ENCODE results near the gene GLI1.
"Not testable (repeated sequence)": the region's sequence is repeated elsewhere in the genome, so short reads cannot be mapped to it uniquely, and the experiment has no call there.

The GLI1 gene

GRCh38 chr12:57431654-57432188, 27.9 kb upstream of the GLI1 start:
- no peak for TF ChIP-seq CTCF (IDR thresholded peaks at IDR 0.05; ENCODE audit: control insufficient read depth, extremely low read depth, insufficient read depth)
- peak overlapping the region; percentile 80 for H3K4me3 ChIP-seq (ENCODE audit: low read depth, low read length)
- DNase-seq (ENCODE audit: low read depth), result no peak

GRCh38 chr12:57433370-57433769, 26.2 kb upstream of the GLI1 start:
- no peak for DNase-seq (ENCODE audit: low read depth)
- H3K4me3 ChIP-seq (ENCODE audit: low read depth, low read length), result no peak overlapping the region
- TF ChIP-seq CTCF (IDR thresholded peaks at IDR 0.05; ENCODE audit: control insufficient read depth, extremely low read depth, insufficient read depth), result no peak

GRCh38 chr12:57434517-57435223, 24.9 kb upstream of the GLI1 start, which contains the start of gene INHBC:
TSS of gene INHBC (plus strand) at chr12:57434784. CDS start at chr12:57434887, 103 bp downstream.
- no peak for DNase-seq (ENCODE audit: low read depth)
- no peak for TF ChIP-seq CTCF (IDR thresholded peaks at IDR 0.05; ENCODE audit: control insufficient read depth, extremely low read depth, insufficient read depth)
- no peak within 1 kb of the TSS for H3K4me3 ChIP-seq (ENCODE audit: low read depth, low read length)

- no peak for DNase-seq (ENCODE audit: low read depth)
- no peak for TF ChIP-seq CTCF (IDR thresholded peaks at IDR 0.05; ENCODE audit: control insufficient read depth, extremely low read depth, insufficient read depth)
- no peak overlapping the region for H3K4me3 ChIP-seq (ENCODE audit: low read depth, low read length)
These were observed 24.3 kb upstream of the GLI1 start for GRCh38 chr12:57435293-57435692.

GRCh38 chr12:57438400-57438799, 21.2 kb upstream of the GLI1 start:
- no peak for DNase-seq (ENCODE audit: low read depth)
- no peak for TF ChIP-seq CTCF (IDR thresholded peaks at IDR 0.05; ENCODE audit: control insufficient read depth, extremely low read depth, insufficient read depth)
- no peak overlapping the region for H3K4me3 ChIP-seq (ENCODE audit: low read depth, low read length)

- no peak overlapping the region for H3K4me3 ChIP-seq (ENCODE audit: low read depth, low read length)
- DNase-seq (ENCODE audit: low read depth), result no peak
- TF ChIP-seq CTCF (IDR thresholded peaks at IDR 0.05; ENCODE audit: control insufficient read depth, extremely low read depth, insufficient read depth), result no peak
These were observed 19.8 kb upstream of the GLI1 start for GRCh38 chr12:57439762-57440266.

- DNase-seq (ENCODE audit: low read depth); H3K4me3 ChIP-seq (ENCODE audit: low read depth, low read length): not testable (repeated sequence)
These were observed 18.2 kb upstream of the GLI1 start for GRCh38 chr12:57441393-57441792.

Data from LNCaP clone FGC (cell line).